Endothelial cell of umbilical vein (primary cell): Measurements from ENCODE around the gene FILIP1.

Experiments used
- CTCF ChIP-seq, 2 donors: IDR thresholded peaks; 1 replicate in 1 of 2; 2 replicates in 1 of 2; pipeline ENCODE4 v1.5.1; 2011; ENCODE audit warnings: low read length in 2 of 2, mild to moderate bottlenecking in 2 of 2, moderate library complexity in 2 of 2, control low read depth in 1 of 2, inconsistent platforms in 1 of 2, low read depth in 1 of 2; ENCODE audit not compliant: insufficient read depth in 1 of 2; ENCODE audit errors: extremely low read depth in 1 of 2
- EZH2 ChIP-seq: IDR thresholded peaks from 2 replicates; pipeline ENCODE4 v1.6.1; 2012; ENCODE audit warnings: borderline replicate concordance, low read depth, mild to moderate bottlenecking, moderate library complexity, low read length, inconsistent platforms; ENCODE audit not compliant: severe bottlenecking
- GATA2 ChIP-seq: IDR thresholded peaks from 2 replicates; pipeline ENCODE4 v1.7.0; 2011; ENCODE audit warnings: low read depth, mild to moderate bottlenecking, moderate library complexity, mixed read lengths, low read length; ENCODE audit not compliant: insufficient read length, insufficient read depth
- POLR2A ChIP-seq: IDR thresholded peaks from 2 replicates; pipeline ENCODE4 v1.6.1; 2012; ENCODE audit warnings: low read depth, mild to moderate bottlenecking, control low read depth, low read length
- POLR2AphosphoS5 ChIP-seq: IDR thresholded peaks from 2 replicates; pipeline ENCODE4 v1.6.1; 2012; ENCODE audit warnings: low read depth, mild to moderate bottlenecking, control low read depth, low read length, moderate library complexity; ENCODE audit not compliant: insufficient read depth

DNA sequence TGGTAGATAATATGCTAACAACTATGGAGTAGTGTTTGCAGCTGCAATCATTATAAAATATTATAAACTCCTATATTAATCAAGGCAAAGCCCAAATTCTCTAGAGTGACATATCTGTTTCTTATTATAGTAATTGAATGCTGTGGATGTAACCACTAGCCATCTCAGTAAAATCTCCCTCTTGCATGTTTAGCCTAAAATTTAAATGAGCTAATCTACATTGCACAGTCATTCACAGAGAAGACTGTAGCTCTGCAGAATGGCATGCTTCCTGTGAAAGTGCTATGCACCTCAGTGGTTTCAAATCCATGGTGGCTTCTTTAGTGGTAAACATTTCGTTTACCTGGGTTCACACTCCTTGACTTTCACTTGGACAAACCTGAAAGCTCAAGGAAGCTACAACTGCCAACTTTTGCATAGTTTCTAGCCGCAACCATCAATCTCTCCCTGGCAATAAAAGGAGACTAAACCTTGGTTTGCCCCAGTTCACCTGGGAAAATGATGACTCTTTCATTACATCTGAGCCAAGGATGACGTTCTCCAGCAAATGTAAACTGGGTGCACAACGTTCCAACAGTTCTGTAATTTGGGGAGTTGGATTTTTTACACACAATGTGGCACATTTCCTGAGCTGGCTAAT, 47.2 kb downstream of the FILIP1 start:
- TF ChIP-seq EZH2 (no peak), POLR2AphosphoS5 (no peak), POLR2A (no peak), CTCF (IDR thresholded peaks at IDR 0.05; ENCODE audit: extremely low read depth in 1 of 2, insufficient read depth in 1 of 2, low read depth in 1 of 2, low read length in 2 of 2) (no peak), GATA2 (no peak)
